ENCODE measurements around the gene CD24.
"Not testable (repeated sequence)": the region's sequence is repeated elsewhere in the genome, so short reads cannot be mapped to it uniquely, and the experiment has no call there.

Gene CD24

DNA sequence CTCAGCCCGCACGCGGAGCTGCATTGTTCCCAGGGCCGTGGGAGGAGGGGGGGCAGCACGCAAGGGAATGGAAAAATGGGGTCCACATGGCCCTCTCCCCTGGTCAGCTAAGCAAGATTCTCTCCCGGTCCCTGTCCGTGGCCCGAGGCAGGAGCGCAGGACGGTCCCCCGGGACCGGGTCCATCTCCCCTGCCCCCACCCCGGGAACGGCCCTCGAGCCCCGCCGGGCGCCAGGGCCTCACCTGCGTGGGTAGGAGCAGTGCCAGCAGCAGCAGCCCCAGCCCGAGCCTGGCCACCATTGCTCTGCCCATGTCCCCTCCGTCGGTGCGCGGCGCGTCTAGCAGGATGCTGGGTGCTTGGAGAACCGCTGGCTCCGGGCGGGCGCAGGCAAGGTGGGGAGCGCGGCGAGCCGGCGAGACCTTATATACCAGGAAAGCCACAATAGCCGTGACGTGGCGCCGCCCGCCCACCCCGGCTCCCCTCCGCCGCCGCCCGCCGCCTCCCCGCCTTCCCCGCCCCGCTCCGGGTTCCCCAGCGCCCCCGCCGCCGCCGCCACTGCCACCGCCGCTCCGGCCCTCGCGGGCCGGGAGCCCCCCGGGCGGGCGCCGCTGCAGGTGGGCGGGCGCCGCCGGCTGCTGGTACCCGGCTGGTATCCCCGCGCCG, at the start of gene CD24:
Gene CD24, minus strand, starts transcription at position 394 of the 663 bp plus-strand sequence. Its CDS starts 83 bp downstream, at position 311.
- peak in 1 of 2 donors; percentile 11 for DNase-seq (ENCODE audit: low read depth in 2 of 2)

GRCh38 chr6:107021446-107022185, 47.1 kb upstream of the CD24 start:
- DNase-seq (ENCODE audit: low read depth in 2 of 2): no peak

DNA sequence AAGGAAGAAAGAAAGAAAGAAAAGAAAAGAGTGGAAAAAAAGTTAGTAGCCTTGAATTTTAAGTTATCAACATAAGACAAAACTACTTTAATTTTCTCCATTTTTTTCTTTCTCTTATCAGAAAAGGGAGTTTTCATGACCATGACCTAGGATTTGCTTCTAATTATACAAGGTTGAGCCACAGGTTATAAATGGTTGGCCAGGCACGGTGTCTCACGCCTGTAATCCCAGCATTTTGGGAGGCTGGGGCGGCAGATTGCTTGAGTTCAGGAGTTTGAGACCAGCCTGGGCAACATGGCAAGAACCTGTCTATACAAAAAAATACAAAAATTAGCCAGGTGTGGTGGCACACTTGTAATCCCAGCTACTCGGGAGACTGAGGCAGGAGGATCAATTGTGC, 45.7 kb upstream of the CD24 start:
- DNase-seq (ENCODE audit: low read depth in 2 of 2): no peak

DNA sequence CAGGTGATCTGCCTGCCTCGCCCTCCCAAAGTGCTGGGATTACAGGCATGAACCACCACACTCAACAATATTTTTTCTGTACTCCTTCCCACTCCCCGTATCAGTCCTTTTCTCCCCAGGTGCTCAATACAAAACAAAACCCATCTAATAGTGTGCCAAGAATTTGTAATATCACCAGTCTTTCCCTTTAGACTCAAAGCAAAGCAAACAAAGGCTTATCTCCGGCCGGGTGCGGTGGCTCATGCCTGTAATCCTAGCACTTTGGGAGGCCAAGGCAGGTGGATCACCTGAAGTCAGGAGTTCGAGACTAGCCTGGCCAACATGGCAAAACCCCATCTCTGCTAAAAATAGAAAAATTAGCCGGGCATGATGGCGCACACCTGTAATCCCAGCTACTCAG, 45.1 kb upstream of the CD24 start:
- DNase-seq (ENCODE audit: low read depth in 2 of 2): not testable (repeated sequence)

- DNase-seq (ENCODE audit: low read depth in 2 of 2): no peak
Observed at GRCh38 chr6:107019047-107019446, 44.5 kb upstream of the CD24 start.

GRCh38 chr6:107009499-107009898, 35.0 kb upstream of the CD24 start:
- DNase-seq (ENCODE audit: low read depth in 2 of 2): no peak

DNA sequence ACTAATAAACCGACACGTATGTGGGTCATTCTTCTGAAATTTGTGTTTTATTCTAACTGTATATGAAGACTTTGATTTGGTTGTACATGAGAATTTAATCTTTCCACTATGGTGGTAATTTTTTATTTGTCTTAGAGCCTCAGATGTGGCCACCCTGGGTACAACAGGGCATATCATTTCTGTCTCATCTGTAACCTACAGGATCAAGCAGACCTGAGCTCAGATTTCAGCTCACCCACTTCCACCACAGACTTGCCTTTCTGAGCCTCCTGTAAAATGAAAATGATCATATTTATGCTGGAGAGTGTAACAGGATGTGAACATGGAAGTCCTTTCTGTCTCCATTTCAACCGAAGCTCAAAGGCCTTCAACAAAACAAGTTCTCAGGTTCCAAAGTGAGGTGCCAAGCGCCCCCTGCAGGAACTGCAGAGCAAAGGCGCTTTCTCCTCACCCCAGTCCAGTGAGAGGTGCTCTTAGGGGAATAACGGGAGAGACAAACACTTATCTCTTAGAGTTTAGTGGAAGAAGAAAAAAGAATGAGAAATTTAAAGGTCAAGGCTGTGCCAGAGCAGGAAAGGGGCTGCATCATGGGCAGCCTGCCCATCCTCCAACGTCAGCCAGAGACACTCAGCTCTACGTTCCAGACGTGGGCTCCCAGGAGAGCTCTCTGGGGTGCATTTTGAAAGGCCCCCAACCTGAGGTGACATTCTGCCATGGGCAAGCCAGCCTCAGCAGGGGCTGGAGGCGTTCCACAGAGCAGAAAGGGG, 23.0 kb upstream of the CD24 start:
- peak; percentile 38 to 49 for DNase-seq (ENCODE audit: low read depth in 2 of 2)

DNA sequence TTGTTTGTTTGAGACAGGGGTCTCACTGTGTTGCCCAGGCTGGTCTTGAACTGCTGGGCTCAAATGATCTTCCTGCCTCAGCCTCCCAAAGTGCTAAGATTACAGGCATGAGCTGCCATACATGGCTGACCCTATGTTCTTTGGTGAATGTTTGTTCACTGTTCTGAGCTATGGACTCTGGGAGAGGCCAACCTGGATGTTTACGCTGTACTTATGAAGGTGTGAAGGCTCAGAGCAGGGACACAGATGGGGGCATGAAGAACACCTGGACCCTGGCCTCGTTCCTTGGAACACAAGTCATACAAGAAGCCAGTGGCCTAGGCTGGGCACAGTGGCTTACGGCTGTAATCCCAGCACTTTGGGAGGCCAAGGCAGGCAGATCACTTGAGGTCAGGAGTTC, 21.1 kb upstream of the CD24 start:
- no peak for DNase-seq (ENCODE audit: low read depth in 2 of 2)

DNA sequence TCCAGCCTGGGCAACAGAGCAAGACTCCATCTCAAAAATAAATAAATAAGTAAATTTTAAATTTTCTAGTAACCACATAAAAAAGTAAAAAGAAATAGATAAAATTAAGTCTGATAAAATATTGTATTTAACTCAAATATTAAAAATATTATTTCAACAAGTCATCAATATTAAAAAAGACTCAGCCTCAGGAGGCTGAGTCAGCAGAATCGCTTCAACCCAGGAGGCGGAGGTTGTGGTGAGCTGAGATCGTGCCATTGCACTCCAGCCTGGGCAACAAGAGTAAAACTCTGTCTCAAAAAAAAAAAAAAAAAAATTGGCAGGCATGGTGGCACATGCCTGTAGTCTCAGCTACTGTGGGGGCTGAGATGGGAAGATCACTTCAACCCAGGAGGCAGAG, 15.2 kb upstream of the CD24 start:
- not testable (repeated sequence) for DNase-seq (ENCODE audit: low read depth in 2 of 2)

- DNase-seq (ENCODE audit: low read depth in 2 of 2): no peak
Observed at GRCh38 chr6:106988664-106989063, 14.1 kb upstream of the CD24 start.

- DNase-seq (ENCODE audit: low read depth in 2 of 2): no peak
Observed at GRCh38 chr6:106981926-106982325, 7.4 kb upstream of the CD24 start.

GRCh38 chr6:106980926-106981325, 6.4 kb upstream of the CD24 start:
- DNase-seq (ENCODE audit: low read depth in 2 of 2): no peak

DNA sequence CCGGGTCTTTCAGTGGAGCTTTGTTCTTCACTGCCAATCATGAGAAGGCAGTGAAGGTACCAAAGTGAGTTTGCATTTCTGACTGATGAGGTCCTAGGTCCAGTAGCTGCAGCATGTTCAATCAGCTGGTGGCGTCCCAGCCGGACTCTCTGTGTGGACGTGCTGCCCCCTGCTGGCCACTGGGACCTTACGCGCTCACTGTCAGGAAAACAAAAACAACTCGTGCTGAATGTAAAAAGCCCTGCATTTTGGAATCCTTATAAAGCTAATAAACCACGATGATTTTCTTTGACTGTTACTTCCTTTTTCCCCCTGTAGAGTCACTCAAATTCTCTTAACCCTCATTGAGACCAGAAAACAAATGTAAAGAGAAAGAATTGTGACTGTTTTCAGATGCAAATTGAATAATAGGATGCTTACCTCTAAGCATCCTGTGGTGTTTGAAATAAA, 4.9 kb upstream of the CD24 start:
- peak; percentile 74 to 88 for DNase-seq (ENCODE audit: low read depth in 2 of 2)

DNA sequence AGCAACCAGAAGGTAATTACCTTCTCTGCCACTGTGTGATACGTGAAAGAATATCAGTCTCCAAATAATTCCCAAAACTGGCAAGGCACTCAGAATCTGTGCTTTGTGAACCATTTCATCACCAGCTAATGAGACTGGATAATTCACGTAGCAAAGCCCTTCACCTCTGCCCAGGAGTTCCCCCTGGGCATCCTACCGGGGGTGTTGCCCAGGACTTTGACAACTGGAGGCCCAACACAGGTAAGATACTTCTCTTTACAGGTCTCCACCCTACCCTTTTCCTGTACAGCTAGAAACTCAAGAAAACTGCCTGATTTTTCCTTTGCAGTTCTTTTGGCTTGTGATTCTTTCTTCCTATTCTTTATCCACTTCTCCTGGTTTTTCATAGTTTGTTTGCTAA, 2.7 kb upstream of the CD24 start:
- no peak for DNase-seq (ENCODE audit: low read depth in 2 of 2)

GRCh38 chr6:106976270-106976669, 1.7 kb upstream of the CD24 start:
- DNase-seq (ENCODE audit: low read depth in 2 of 2): no peak

DNA sequence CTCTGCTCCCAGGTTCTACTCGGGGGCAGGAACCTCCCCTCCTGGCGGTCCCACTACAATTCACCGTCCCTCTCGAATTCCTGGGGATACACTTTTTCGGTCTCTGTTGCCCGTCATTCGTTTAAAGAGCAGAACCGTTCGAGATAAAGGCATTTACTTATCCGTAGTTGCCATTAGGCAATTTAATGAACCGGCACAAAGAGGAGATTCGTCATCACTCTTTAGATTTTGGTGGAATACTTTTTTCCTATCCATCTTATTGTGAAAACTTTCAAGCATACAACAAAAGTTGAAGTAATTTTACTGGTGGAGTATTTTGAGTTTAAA, 1.2 kb upstream of the CD24 start:
- no peak for DNase-seq (ENCODE audit: low read depth in 2 of 2)

- peak in 1 of 2 donors; percentile 3 for DNase-seq (ENCODE audit: low read depth in 2 of 2)
Observed at GRCh38 chr6:106974999-106975737, 639 bp upstream of the CD24 start.

DNA sequence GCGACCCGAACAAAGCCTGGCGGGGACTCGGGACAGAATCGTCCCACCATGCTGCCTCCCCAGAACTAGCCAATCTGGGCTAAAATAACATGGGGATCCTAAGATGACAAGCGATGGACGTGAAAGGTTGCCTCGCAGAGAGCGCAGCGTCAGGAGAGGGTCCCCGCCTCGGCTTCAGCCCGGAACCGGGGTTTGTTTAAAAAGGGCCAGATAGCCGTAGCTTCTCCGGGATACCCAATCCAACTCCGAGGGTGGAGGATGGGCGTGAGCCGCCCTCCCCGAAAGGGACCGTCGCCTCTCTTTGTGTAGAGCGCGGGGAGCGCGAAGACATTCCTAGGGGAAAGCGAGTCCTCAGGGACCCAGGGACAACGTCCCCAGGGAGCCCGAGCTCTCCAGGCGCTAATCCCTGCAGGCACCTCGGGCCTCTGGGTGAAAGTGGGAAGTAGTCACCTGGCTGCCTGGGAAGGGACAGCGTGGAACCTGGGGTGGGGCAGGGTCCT, 643 bp downstream of the CD24 start:
- DNase-seq (ENCODE audit: low read depth in 2 of 2): no peak

- no peak for DNase-seq (ENCODE audit: low read depth in 2 of 2)
Observed at GRCh38 chr6:106973018-106973835, 1.3 kb downstream of the CD24 start.

GRCh38 chr6:106972500-106972899, 2.0 kb downstream of the CD24 start:
- DNase-seq (ENCODE audit: low read depth in 2 of 2): no peak

DNA sequence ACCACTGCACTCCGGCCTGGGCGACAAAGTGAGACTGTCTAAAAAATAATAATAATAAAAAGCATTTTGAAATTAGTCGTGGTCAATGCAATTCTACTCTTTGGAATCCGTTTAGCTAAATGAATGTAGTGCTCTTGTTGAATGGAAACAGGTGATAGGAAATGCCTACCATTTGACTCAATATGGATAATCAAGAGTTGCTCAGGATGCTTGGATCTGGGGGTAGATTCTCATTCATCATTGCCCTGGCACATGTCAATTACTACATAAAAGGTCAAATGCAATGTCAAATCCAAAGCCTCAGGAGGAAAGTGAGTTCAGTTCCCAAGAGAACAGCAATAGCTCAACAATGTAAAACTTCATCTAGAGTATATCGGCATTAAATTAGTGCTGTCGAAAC, 3.8 kb downstream of the CD24 start:
- DNase-seq (ENCODE audit: low read depth in 2 of 2): not testable (repeated sequence)
